GM13977 (cell line): Measurements from ENCODE around the gene GNAT3.

ENCODE experiments used
- DNase-seq: peaks from one replicate; pipeline ENCODE4 v3.0.0; 2012; ENCODE audit warnings: low spot score
- in situ Hi-C: fragments of 300-500 bp; cut with MboI; formaldehyde crosslinking; loops from one replicate; pipeline ENCODE4 v1.12.0; 2022; ENCODE audit warnings: low sequenced_read_pairs, low pct_unique_long_range_greater_than_20kb, mixed read lengths, inconsistent platforms; ENCODE audit not compliant: unreplicated experiment
- TF ChIP-seq, protein P1 (sequence below): IDR thresholded peaks from 2 replicates; pipeline ENCODE4 v1.5.1; 2012; ENCODE audit warnings: mild to moderate bottlenecking, control low read depth; ENCODE audit not compliant: insufficient read depth; ENCODE audit errors: extremely low read depth, missing control alignments

Gene GNAT3

DNA sequence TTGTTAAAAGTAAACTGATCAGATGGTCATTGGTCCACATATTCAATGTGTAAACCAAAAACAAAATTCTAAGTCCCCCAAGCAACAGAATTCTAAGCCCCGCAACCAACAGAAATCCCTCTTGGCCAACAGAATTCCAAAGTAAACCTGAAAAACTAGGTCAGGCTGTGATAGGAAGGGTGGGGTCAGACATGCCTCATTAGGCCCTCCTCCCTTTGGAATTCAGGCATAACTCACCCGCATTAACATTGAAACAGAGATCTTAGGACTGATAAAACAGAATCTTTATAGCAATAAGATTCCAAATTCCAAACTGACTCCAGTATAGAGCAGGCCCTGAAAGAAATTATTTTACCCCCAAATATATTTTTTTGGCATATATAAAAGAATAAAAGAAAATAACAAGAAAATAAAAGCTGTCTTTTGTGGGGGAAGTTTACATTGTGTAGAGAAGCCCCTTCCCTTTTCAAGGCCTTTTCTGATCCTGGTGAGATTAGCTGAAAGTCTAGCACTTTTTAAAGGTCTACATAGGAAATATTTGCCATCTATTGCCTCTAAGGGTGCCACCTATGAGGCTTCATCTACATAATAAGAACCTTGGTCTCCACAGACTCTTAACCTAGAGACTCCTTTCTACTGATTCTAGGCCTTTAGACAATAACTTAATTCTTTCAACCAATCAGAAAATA lies 30.5 kb downstream of the GNAT3 start:
- DNase-seq = no peak
- in situ Hi-C loops = no loop called here
- TF ChIP-seq, protein P1, sequence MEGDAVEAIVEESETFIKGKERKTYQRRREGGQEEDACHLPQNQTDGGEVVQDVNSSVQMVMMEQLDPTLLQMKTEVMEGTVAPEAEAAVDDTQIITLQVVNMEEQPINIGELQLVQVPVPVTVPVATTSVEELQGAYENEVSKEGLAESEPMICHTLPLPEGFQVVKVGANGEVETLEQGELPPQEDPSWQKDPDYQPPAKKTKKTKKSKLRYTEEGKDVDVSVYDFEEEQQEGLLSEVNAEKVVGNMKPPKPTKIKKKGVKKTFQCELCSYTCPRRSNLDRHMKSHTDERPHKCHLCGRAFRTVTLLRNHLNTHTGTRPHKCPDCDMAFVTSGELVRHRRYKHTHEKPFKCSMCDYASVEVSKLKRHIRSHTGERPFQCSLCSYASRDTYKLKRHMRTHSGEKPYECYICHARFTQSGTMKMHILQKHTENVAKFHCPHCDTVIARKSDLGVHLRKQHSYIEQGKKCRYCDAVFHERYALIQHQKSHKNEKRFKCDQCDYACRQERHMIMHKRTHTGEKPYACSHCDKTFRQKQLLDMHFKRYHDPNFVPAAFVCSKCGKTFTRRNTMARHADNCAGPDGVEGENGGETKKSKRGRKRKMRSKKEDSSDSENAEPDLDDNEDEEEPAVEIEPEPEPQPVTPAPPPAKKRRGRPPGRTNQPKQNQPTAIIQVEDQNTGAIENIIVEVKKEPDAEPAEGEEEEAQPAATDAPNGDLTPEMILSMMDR = no peak

DNA sequence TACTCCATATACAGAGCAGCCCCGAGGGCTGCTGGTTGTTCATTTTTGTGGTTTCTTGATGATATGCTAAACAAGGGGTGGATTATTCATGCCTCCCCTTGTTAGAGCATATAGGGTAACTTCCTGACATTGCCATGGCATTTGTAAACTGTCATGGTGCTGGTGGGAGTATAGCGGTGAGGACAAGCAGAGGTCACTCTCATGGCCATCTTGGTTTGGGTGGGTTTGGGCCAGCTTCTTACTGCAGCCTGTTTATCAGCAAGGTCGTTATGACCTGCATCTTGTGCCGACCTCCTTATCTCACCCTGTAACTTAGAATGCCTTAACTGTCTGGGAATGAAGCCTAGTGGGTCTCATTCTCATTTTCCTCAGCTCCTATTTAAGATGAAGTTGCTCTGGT lies 31.3 kb downstream of the GNAT3 start:
- no peak for DNase-seq
- TF ChIP-seq, protein P1 = no peak
- in situ Hi-C loops = no loop called here

DNA sequence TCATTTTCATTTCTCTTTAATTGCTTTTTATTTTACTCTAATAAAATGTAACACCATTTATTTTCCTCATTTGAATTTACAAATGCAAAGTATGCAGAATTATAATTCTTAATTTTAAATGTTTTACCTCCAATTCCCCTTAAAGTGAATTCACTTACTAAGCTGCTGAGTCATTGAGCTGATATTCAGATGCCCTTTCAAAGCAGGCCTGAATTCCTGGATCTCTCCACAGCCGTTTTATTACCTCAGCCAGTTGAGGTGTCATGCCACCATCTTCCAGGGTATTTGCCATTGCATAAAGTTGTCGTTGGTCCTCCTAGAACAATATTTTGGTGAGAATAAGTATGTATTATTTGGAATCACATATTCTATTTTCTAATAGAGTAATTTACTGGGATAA lies 33.2 kb downstream of the GNAT3 start:
- no peak for DNase-seq
- in situ Hi-C loops = no loop called here
- TF ChIP-seq, protein P1 = no peak

DNA sequence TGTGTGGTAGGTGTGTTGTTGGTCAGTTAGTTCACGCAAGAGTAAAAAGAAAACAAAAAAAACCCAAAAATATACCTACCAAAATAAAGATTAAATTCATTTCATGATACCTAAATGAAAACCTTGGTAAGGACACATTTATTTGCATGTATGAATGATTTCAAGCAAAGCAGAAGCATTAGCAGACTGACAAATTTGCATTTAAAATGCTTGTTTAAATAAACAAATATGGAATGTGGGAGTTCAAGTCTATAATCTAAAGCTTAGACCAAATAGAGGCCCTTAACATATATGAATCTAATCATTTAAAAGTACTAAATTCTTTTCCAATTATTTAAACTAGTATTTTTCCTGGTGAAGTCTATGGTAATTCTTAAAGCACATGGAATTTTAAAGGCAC lies 35.8 kb downstream of the GNAT3 start:
- in situ Hi-C loops = no loop called here
- TF ChIP-seq, protein P1 = no peak
- no peak for DNase-seq

DNA sequence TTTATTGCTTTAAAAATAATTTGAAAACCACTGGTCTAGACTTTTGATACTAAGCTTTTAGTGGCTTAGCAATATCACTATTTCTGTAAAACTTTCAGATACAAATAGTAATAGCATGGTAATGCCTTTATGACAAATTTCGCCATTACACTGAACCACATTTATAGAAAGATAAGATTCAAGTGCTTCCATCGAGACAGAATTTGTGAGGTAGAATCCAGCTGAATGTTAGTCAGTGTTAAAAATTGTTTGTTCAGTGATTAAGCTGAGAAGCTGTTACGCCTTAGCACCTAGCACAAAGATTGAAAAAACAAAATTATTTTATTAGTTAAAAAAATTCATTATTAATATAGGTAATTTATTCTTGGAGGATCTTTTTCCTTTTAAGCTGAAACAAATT lies 36.5 kb downstream of the GNAT3 start:
- DNase-seq = no peak
- in situ Hi-C loops = no loop called here
- TF ChIP-seq, protein P1 = no peak

DNA sequence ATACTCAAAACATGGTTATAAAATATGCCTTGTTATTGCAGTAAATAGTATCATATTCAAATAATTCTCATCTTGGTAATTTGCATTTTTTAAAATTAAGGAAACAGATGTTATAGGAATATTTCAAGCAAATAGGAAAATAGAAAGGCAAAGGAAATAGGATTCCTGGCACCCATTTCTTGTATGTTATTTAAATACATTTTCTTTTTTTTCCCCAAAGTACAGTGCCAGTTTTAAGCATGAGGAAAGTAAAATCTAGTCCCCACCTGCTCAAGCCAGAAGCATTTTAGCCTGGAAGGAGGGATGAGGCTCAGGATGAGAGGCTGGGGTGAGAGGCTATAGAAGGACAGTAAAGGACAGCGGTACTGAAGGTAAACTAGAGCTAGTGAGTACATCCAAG lies 38.1 kb downstream of the GNAT3 start:
- DNase-seq = no peak
- TF ChIP-seq, protein P1 = no peak
- in situ Hi-C loops = no loop called here

DNA sequence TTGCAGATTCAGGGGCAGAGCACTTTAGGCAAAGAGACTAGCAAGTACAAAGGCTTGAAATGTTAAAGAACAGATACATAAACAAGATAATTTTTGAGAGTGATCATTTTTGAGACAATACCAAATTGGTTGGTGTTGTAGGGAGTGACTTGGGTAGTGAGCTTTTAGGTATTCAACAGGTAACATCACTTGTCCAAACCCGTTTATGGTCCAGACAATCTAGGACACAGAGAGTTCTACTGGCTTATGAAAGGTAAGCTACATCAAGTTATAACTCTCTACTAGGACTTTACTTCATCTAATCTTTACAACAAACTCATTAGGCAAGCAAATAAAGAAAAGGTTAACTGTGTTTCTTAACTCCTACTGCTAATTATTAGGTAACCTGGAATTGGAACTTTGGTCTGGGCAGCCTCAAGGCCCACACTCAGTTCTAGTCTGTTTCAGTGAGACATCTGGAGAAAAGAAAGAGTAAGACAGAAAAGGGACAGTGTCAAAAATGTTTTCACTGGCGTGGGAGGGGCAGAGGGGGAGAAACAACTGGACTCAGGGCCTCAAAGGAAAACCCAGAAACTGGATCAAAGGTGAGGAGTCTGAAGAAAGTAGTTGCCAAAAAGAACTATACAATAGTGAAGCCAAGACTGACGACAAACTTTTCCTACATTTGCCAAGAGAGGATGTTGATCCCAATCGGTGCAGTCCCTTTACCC lies 39.2 kb downstream of the GNAT3 start:
- DNase-seq = no peak
- TF ChIP-seq, protein P1 = no peak
- in situ Hi-C loops = no loop called here
